ENCODE results near the gene ACADVL.

The ACADVL gene

DNA sequence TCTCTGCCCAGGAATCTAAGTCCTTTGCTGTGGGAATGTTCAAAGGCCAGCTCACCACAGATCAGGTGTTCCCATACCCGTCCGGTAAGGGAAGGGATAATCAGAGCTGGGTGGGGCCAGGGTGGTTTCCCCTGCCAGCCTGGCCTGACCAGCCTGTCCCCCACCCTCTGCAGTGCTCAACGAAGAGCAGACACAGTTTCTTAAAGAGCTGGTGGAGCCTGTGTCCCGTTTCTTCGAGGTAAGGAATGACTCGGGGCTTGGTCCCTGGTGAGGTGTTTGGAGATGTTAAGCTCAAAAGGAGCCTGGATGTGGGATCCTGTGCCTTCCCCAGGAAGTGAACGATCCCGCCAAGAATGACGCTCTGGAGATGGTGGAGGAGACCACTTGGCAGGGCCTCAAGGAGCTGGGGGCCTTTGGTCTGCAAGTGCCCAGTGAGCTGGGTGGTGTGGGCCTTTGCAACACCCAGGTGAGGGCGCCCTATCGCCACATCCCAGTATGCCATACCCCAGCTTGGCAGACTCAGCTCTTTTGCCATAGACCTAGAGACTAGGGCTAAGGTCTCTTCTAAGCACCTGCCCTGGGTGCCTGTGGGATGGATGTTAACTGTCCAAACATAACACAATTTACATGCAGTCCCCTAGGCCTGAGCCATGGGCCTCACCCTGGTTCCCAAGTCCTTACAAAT lies 997 bp downstream of the ACADVL start:
- DNase-seq (ENCODE audit: low read depth in 1 of 2, low spot score in 1 of 2) = peak in 1 of 2 experiments; percentile 61
- peak overlapping the region; percentile 60 for H3K4me3 ChIP-seq (replicated peaks; ENCODE audit: insufficient read depth, low read length)
- TF ChIP-seq SPI1 (IDR thresholded peaks at IDR 0.05; ENCODE audit: borderline replicate concordance, low read depth) = no peak
- TF ChIP-seq, protein P1, sequence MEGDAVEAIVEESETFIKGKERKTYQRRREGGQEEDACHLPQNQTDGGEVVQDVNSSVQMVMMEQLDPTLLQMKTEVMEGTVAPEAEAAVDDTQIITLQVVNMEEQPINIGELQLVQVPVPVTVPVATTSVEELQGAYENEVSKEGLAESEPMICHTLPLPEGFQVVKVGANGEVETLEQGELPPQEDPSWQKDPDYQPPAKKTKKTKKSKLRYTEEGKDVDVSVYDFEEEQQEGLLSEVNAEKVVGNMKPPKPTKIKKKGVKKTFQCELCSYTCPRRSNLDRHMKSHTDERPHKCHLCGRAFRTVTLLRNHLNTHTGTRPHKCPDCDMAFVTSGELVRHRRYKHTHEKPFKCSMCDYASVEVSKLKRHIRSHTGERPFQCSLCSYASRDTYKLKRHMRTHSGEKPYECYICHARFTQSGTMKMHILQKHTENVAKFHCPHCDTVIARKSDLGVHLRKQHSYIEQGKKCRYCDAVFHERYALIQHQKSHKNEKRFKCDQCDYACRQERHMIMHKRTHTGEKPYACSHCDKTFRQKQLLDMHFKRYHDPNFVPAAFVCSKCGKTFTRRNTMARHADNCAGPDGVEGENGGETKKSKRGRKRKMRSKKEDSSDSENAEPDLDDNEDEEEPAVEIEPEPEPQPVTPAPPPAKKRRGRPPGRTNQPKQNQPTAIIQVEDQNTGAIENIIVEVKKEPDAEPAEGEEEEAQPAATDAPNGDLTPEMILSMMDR (IDR thresholded peaks at IDR 0.05; ENCODE audit: insufficient read depth, low read length) = peak; percentile 17

GRCh38 chr17:7221278-7222092 lies 1.7 kb downstream of the ACADVL start:
- Histone ChIP-seq H3K4me3 (replicated peaks; ENCODE audit: insufficient read depth, low read length) (no peak overlapping the region), H3K27ac (replicated peaks) (no peak overlapping the region)

More for the DNA sequence above, 997 bp downstream of the ACADVL start:
- no peaks in the 10 kb centered on the region for H3K27me3 ChIP-seq (ENCODE audit: insufficient read depth, poor library complexity, severe bottlenecking)
- peak overlapping the region; percentile 63 for H3K27ac ChIP-seq (replicated peaks)

DNA sequence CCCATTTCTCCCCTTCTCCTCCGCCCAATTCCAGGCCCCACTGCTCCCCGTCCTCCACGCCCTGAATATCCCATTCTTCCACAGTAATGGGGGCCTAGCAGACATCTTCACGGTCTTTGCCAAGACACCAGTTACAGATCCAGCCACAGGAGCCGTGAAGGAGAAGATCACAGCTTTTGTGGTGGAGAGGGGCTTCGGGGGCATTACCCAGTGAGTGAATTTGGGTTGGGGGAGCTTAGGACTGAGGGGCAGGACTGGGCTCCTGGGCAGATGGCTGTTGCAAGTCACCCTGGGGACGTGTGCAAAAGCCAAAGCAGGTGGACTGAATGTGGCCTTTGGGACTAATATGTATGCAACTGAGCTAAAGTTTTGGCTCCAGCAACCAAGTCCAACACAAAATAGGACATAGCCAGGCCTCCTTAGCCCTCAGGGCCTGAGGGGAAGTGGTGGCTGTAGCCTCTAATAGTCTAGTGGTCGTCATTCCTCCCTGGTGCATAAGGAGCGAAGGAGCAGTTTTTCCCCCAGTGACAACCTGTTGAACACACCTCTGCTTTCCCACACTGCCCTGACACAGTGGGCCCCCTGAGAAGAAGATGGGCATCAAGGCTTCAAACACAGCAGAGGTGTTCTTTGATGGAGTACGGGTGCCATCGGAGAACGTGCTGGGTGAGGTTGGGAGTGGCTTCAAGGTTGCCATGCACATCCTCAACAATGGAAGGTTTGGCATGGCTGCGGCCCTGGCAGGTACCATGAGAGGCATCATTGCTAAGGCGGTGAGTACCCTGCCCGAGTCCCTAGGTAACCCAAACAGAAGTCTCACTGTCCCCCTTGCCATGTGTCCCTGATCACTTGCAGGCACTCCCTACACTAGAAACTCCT lies 2.6 kb downstream of the ACADVL start:
- H3K4me3 ChIP-seq (replicated peaks; ENCODE audit: insufficient read depth, low read length) = no peak overlapping the region
- DNase-seq (ENCODE audit: low read depth in 1 of 2, low spot score in 1 of 2) = no peak
- no peaks in the 10 kb centered on the region for H3K27me3 ChIP-seq (ENCODE audit: insufficient read depth, poor library complexity, severe bottlenecking)
- TF ChIP-seq GABPA (IDR thresholded peaks at IDR 0.05; ENCODE audit: low read depth) (no peak), SPI1 (IDR thresholded peaks at IDR 0.05; ENCODE audit: borderline replicate concordance, low read depth) (no peak), POLR2AphosphoS5 (IDR thresholded peaks at IDR 0.05; ENCODE audit: low read depth) (peak; percentile 26; the same call in 1 of the 2 replicates)
- TF ChIP-seq, protein P2, sequence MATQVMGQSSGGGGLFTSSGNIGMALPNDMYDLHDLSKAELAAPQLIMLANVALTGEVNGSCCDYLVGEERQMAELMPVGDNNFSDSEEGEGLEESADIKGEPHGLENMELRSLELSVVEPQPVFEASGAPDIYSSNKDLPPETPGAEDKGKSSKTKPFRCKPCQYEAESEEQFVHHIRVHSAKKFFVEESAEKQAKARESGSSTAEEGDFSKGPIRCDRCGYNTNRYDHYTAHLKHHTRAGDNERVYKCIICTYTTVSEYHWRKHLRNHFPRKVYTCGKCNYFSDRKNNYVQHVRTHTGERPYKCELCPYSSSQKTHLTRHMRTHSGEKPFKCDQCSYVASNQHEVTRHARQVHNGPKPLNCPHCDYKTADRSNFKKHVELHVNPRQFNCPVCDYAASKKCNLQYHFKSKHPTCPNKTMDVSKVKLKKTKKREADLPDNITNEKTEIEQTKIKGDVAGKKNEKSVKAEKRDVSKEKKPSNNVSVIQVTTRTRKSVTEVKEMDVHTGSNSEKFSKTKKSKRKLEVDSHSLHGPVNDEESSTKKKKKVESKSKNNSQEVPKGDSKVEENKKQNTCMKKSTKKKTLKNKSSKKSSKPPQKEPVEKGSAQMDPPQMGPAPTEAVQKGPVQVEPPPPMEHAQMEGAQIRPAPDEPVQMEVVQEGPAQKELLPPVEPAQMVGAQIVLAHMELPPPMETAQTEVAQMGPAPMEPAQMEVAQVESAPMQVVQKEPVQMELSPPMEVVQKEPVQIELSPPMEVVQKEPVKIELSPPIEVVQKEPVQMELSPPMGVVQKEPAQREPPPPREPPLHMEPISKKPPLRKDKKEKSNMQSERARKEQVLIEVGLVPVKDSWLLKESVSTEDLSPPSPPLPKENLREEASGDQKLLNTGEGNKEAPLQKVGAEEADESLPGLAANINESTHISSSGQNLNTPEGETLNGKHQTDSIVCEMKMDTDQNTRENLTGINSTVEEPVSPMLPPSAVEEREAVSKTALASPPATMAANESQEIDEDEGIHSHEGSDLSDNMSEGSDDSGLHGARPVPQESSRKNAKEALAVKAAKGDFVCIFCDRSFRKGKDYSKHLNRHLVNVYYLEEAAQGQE (IDR thresholded peaks at IDR 0.05; ENCODE audit: insufficient replicate concordance, low read depth) = no peak
- no peak overlapping the region for H3K27ac ChIP-seq (replicated peaks)

More at GRCh38 chr17:7221278-7222092, 1.7 kb downstream of the ACADVL start:
- DNase-seq (ENCODE audit: low read depth in 1 of 2, low spot score in 1 of 2) = no peak
- TF ChIP-seq, protein P2 (IDR thresholded peaks at IDR 0.05; ENCODE audit: insufficient replicate concordance, low read depth) = no peak
- TF ChIP-seq POLR2AphosphoS5 (IDR thresholded peaks at IDR 0.05; ENCODE audit: low read depth) (no peak), GABPA (IDR thresholded peaks at IDR 0.05; ENCODE audit: low read depth) (no peak), SPI1 (IDR thresholded peaks at IDR 0.05; ENCODE audit: borderline replicate concordance, low read depth) (no peak)
- TF ChIP-seq, protein P1 (IDR thresholded peaks at IDR 0.05; ENCODE audit: insufficient read depth, low read length) = no peak
- H3K27me3 ChIP-seq (ENCODE audit: insufficient read depth, poor library complexity, severe bottlenecking) = no peaks in the 10 kb centered on the region

All from HL-60 (cell line).